ENCODE results near the gene TMEM240.
A peak's percentile ranks its signal among the peaks of the same experiment; 100 is the strongest.
"Not testable (repeated sequence)": the region's sequence is repeated elsewhere in the genome, so short reads cannot be mapped to it uniquely, and the experiment has no call there.

The TMEM240 gene

DNA sequence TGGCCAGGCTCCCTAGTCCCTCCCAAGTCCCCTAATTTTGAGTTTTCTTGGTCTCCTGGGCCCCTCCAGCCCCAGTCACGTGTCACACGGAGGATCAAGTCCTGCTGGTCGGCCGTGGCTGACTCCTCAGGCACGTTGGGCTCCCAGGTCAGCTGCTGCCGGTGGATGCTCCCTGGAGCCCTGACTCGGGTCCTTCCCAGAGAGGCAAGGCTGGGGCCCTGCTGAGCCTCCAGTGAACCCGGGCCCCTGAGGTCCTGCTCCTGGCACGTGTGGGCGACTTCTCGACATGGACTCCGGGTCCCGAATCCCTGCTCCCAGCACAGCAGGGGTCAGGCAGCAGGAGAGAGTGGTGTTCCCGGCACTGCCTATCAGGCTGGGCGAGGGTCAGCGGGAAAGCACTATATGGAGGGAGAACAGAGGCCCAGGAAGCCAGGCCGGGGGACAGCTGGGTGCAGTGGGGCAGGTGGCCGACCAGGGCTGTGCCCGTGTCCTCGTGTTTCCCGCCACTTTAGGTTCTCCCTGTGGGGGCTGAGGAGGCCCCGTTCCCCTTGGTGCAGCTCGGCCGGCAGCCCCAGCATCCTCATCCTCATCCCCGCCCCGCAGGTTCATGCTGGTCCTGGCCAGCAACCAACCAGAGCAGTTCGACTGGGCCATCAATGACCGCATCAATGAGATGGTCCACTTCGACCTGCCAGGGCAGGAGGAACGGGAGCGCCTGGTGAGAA, 13.2 kb downstream of the TMEM240 start:
- no peak for TF ChIP-seq CTCF (IDR thresholded peaks at IDR 0.05)
- Histone ChIP-seq H3K27ac (no peak overlapping the region), H3K4me3 (no peak overlapping the region)
- no peak for DNase-seq (ENCODE audit: low spot score)

DNA sequence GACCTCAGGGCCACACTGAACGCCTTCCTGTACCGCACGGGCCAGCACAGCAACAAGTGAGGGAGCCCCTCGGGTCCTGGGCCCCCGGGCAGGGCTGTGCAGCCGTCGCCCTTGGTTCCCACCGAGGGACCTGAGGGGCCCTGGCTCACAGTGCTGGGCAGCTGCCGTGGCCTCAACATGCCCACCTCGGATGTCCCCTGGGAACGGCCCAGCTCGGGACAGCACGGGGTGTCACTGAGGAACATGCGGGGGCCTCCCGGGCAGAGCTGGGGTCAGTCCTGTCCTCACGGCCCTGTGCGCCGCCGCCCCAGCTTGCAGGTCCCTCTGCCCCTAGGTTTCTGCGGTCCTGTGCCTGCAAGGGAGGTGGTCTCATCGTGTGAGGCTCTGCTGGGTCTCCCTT, 13.9 kb downstream of the TMEM240 start:
- H3K27ac ChIP-seq; DNase-seq (ENCODE audit: low spot score): not testable (repeated sequence)

DNA sequence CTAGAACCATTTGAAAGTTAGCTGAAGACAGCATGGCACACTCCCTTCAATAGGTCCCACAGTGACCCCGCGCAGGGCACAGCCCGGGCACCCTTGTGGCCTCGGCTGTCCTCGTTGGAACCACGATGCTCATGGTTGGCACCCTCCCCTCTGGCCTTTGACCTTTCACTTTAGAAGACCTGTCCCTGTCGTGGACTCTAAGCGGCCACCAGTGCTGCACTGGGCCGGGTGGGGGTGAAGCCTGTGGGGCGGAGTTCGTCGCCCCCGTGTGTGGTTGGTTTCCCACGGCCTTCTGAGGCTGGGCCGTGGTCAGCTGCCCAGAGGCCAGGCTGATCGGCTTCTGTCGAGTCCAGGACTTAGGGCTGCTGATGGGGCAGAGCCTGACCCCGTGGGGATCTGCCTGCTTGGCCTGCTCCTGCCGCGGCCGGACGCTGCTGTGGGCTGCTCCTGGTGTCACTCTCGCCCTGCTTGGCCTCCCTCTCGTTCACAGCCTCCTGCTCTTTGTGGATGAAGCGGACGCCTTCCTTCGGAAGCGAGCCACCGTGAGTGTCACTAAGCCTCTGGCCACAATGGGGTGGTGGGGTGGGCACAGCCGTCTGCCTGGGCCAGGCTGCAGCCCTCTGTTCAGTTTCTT, 15.6 kb downstream of the TMEM240 start:
- not testable (repeated sequence) for DNase-seq (ENCODE audit: low spot score); H3K27ac ChIP-seq; H3K4me3 ChIP-seq

More for the DNA sequence above, 13.9 kb downstream of the TMEM240 start:
- not testable (repeated sequence) for H3K4me3 ChIP-seq

DNA sequence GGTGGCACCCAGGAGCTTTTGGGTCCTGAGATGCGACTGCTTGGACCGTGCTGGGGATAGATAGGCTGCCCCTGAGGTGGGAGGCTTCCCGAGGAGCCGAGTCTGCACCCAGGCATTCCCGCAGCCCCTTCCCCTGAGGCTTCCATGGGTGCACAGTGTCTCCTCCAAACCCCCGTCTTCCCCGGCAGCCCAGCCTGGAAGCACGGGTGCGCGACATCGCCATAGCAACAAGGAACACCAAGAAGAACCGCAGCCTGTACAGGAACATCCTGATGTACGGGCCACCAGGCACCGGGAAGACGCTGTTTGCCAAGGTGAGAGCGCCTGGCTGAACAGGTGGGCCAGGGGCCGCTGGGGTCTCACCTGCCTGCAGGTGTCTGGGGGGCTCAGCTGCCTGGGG, 16.8 kb downstream of the TMEM240 start:
- not testable (repeated sequence) for DNase-seq (ENCODE audit: low spot score); H3K27ac ChIP-seq; H3K4me3 ChIP-seq

GRCh38 chr1:1523226-1523625, 17.2 kb downstream of the TMEM240 start:
- not testable (repeated sequence) for H3K4me3 ChIP-seq; DNase-seq (ENCODE audit: low spot score); H3K27ac ChIP-seq

DNA sequence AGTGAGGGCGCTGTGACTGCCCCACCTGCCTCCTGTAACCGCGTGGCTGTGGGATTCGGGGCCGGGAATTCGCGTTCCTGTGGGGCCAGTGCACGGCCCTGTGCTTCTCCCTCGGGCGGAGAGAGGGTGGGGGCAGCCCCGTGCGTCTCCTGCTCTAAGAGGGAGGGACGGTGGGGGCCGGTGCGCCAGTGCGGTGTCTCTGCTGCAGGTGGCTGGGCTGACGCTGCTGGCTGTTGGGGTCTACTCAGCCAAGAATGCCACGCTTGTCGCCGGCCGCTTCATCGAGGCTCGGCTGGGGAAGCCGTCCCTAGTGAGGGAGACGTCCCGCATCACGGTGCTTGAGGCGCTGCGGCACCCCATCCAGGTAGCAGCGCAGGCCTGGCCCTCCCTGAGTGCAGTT, 17.9 kb downstream of the TMEM240 start:
- not testable (repeated sequence) for DNase-seq (ENCODE audit: low spot score); H3K27ac ChIP-seq; H3K4me3 ChIP-seq

DNA sequence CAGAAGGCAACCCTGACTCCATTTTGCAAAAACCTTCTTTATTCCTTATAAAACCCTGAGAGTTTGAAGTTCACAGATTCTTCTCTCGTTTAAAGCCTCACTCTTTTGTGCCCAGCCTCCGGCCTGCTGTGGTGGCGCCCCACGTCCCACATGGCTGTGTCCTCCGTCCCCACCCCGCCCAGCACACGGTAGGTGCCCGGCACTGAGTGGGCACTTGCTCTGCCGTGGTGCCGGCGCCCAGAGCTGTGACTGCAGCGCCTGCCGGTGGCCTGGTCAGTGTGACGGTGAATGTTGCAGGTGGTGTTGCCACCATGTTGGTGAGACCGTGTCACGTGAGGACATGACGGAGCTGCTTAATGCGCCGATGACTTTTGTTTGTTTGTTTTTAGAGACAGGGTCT, 19.1 kb downstream of the TMEM240 start:
- Histone ChIP-seq H3K27ac (no peak overlapping the region), H3K4me3 (no peak overlapping the region)
- no peak for TF ChIP-seq CTCF (IDR thresholded peaks at IDR 0.05)
- no peak for DNase-seq (ENCODE audit: low spot score)

DNA sequence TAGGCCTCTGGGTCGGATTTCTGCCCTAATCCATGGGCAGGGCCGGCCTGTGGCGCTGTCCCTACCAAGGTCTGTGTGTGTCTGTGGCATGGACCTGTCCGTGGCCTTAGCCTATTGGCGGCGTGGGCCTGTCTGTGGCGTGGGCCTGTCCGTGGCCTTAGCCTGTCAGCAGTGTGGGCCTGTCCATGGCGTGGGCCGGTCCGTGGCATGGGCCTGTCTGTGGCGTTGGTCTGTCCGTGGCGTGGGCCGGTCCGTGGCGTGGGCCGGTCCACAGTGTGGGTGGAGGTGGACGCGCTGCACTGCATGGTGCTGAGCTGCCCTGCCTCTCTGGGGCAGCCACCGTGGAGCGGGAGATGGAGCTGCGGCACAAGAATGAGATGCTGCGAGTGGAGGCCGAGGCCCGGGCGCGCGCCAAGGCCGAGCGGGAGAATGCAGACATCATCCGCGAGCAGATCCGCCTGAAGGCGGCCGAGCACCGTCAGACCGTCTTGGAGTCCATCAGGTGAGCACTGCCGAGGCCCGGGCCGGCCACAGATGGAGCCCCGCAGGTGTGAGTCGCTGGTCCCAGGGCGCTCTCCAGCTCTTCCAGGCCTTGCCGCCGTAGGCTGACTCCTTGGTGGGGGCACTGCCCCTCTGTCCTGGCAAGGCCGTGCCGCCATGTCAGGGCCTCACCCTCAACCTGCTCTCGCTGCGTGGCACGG, 20.5 kb downstream of the TMEM240 start:
- DNase-seq (ENCODE audit: low spot score); H3K4me3 ChIP-seq; H3K27ac ChIP-seq: not testable (repeated sequence)

GRCh38 chr1:1518621-1519007, 21.8 kb downstream of the TMEM240 start:
- not testable (repeated sequence) for H3K4me3 ChIP-seq; DNase-seq (ENCODE audit: low spot score); H3K27ac ChIP-seq

DNA sequence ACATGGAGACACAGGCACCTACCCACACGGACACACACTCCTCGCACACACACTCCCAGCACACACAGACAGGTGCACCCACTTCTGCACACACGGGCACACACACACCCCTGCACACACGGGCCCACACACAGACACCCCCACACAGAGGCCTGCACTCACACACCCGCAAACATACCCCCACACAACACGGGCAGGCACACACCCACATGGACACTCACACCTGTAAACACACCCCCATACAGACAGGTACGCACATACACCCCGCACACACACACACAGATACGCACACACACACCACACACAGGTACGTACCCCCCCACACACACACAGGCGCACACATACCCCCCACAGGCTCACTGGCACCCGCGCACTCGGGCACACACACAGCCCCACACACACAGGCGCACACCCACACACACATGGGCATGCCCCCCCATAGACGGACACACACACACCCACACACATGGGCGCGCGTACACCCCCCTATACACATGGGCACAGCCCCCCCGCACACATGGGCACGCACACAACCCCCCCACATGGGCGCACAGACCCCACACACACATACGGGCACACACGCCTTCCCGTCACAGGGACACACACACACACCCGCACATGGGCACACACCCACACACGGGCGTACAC, 22.3 kb downstream of the TMEM240 start:
- DNase-seq (ENCODE audit: low spot score), result no peak
- no peak for TF ChIP-seq CTCF (IDR thresholded peaks at IDR 0.05)
- Histone ChIP-seq H3K4me3 (no peak overlapping the region), H3K27ac (no peak overlapping the region)

DNA sequence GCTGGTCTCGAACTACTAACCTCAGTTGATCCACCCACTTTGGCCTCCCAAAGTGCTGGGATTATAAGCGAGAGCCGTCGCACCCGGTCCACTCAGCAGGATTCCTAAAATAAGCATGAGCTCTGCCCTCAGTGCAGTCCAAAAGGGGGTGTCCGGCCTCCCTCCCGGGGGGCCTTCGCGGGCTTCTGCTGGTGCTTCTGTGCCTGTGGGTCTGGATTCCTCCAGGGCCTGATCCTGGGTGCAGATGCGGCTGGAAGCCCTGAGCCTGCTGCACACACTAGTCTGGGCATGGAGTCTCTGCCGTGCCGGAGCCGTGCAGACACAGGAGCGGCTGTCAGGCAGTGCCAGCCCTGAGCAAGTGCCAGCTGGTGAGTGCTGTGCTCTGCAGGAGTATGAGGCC, 23.5 kb downstream of the TMEM240 start:
- not testable (repeated sequence) for DNase-seq (ENCODE audit: low spot score); H3K27ac ChIP-seq; H3K4me3 ChIP-seq

DNA sequence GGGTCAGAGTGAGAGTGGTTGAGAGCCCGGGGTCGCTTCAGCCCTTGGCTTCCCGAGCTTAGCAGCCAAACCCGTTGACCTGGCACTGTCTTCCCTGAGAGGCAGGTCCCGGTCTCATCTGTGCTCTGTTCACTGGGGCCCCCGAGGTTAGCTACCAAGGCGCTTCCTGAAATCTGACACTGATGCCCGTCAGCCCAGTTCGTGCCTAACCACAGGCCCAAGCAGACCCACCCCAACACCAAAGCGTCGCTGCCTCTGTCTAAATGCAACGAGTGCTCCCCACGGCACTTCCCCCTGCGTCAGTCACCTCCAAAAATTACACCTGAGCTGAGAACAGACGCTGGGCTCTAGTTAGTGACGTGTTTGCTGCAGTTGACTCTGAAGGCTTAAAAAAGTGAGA, 26.0 kb downstream of the TMEM240 start:
- not testable (repeated sequence) for DNase-seq (ENCODE audit: low spot score); H3K27ac ChIP-seq; H3K4me3 ChIP-seq

- DNase-seq (ENCODE audit: low spot score); H3K27ac ChIP-seq; H3K4me3 ChIP-seq: not testable (repeated sequence)
Observed at GRCh38 chr1:1513675-1514074, 26.7 kb downstream of the TMEM240 start.

GRCh38 chr1:1512425-1512824, 28.0 kb downstream of the TMEM240 start:
- Histone ChIP-seq H3K27ac (peak overlapping the region in 1 of 2 donors; percentile 91), H3K4me3 (peak overlapping the region; percentile 79)
- DNase-seq (ENCODE audit: low spot score), result not testable (repeated sequence)

Data from coronary artery (tissue), 2 donors.